Glomerular endothelial cell (primary cell): ENCODE measurements around the gene LRRC41. TPM values are rescaled to one million over a fixed set of nuclear protein-coding genes. Genes with fewer than 3 reads are reported as not detected.
"Not testable (repeated sequence)": the region's sequence is repeated elsewhere in the genome, so short reads cannot be mapped to it uniquely, and the experiment has no call there.

ENCODE experiments used
- DNase-seq: peaks from one replicate; pipeline ENCODE4 v3.0.0-alpha.2; 2011; ENCODE audit warnings: low read depth, low spot score; ENCODE audit errors: extremely low read depth
- total RNA-seq: library from RNA; depleted of rRNA; stranded (reverse); fragments of >200 nt; gene quantifications from 2 replicates; pipeline ENCODE4 v1.2.3, GENCODE V29; 2015

The LRRC41 gene
- total RNA-seq, 1 donor from 2014 or later, result 94.9 TPM

DNA sequence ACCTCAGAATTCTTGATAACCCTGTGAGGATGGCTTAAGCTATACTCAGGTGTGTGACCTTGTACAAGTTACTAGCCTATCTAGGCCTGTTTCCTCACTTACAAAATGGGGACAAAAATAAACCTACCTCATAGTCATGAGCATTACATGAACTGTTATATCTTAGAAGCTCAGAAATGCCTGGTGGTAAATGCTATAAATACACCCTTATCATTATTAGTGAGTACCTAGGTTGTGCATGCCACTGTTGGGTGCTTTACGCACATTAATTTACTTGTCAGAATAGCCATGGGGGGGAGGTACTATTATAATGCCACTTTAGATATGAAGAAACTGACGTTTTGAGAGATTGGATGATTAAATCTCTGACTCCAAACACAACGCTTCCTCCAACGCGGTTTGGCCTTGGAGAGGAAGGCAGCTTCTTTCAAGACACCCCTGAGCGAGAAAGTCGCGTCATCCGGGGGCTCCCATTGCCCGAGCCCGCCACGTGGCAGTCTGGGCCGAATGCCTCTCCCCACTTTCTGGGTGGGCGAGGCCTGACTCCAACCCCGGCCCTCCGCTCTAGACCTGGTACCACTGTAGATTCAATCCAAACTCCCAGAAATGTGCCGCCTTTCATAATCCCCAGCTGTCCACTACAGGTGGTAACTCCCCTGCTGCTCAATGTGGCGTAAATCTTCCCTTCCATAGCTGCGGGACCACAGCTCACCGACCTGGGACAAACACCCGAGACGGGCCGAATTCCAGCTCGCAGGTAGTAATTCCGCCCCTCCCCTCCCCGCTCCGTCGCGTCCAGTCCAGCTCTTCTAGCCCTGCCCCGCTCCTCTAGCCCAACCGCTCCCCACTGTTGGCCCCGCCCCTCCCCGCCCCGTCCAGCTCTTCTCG is 56.6 kb downstream of the LRRC41 start:
- DNase-seq, result no peak

DNA sequence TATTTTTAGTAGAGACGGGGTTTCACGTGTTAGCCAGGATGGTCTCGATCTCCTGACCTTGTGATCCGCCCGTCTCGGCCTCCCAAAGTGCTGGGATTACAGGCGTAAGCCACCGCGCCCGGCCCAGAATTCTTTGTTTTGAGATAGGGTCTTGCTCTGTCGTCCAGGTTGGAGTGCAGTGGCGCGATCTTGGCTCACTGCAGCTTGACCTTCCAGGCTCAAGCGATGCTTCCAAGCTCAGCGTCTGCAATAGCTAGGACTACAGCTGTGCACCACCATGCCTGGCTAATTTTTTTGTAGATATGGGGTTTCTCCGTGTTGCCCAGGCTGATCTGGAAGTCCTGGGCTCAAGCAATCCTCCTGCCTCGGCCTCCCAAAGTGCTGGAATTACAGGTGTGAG is 57.3 kb downstream of the LRRC41 start:
- not testable (repeated sequence) for DNase-seq

DNA sequence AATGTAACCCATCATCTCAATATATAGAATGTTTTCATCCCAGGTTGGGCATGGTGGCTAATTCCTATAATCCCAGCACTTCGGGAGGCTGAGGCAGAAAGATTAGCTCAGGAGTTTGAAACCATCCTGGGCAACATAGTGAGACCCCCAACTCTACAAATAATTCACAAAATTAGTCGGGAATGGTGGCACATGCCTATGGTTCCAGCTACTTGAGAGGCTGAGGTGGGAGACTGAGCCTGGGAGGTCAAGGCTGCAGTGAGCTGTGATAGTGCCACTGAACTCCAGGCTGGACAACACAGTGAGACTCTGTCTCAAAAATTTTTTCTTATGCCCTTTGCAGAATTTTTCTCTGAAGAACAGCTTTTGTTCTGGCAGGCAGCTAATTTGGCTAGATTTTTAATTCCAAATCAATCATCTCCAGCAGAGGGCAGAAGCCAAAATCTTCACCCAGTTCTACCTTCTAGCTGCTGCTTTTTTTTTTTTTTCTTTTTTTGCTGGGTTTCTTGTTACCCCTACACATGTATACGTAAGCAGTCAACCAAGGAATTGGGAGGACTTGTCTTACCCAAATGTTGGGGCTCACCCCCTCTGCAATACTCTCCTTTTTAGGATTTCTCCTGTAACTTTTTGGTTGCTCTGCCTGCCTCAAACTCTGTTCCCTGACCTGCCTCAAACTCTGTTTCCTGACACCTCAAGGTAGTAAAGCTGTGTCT is 58.6 kb downstream of the LRRC41 start:
- DNase-seq, result no peak

DNA sequence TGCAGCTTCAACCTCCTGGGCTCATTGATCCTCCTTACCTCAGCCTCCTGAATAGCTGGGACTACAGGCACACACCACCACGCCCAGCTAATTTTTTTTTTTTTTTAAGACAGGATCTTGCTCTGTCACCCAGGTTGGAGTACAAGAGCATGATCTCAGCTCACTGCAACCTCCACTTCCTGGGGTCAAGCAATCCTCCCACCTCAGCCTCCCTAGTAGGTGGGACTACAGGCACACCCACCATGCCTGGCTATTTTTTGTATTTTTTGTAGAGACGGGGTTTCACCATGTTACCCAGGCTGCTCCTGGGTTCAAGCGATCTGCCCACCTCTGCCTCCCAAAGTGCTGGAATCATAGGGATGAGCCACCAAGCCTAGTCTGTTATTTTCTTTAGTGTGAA is 59.6 kb downstream of the LRRC41 start:
- DNase-seq, result not testable (repeated sequence)

DNA sequence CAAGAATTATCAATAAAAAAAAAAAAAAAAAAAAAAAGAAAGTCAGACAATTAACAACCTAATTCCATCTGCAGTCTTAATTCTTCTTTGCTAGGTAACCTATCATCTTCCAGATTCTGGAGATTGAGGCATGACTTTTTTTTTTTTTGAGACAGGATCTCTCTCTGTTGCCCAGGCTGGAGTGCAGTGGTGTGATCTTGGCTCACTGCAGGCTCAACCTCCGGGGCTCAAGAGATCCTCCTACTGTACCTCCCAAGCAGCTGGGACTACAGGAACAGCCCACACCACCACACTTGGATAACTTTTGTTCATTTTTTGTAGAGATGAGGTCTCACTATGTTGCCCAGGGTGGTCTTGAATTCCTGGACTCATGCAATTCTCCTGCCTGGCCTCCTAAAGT is 60.5 kb downstream of the LRRC41 start:
- no peak for DNase-seq

DNA sequence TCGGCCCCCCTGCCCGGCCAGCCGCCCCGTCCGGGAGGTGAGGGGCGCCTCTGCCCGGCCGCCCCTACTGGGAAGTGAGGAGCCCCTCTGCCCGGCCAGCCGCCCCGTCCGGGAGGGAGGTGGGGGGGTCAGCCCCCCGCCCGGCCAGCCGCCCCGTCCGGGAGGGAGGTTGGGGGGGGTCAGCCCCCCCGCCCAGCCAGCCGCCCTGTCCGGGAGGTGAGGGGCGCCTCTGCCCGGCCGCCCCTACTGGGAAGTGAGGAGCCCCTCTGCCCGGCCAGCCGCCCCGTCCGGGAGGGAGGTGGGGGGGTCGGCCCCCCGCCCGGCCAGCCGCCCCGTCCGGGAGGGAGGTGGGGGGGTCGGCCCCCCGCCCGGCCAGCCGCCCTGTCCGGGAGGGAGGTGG is 61.7 kb downstream of the LRRC41 start:
- not testable (repeated sequence) for DNase-seq

DNA sequence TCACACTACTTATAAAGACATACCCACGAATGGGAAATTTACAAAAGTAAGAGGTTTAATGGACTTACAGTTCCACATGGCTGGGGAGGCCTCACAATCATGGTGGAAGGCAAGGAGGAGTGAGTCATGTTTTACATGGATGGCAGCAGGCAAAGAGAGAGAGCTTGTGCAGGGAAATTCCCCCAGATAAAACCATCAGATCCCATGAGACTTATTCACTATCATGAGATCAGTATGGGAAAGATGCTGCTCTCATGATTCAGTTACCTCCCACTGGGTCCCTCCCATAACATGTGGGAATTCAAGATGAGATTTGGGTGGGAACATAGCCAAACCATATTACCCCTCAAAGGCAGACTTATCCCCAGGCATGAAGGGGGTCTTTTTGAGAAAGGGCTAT is 64.6 kb downstream of the LRRC41 start:
- not testable (repeated sequence) for DNase-seq

DNA sequence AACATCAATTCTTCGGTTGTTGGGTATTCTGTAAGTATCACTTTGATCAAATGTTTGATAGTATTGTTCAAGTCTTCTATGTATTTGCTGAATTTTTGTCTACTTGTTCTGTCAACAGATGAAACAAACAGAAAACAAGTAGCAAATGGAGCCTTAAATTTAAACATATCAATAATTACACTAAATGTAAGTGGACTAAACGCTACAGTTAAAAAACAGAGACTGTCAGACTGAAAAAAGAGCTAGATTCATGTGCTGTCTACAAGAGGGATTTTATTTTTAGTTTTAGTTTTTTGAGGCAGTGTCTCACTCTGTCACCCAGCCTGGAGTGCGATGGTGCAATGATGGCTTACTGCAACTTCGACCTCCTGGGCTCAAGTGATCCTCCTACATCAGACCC is 66.5 kb downstream of the LRRC41 start:
- DNase-seq, result no peak

DNA sequence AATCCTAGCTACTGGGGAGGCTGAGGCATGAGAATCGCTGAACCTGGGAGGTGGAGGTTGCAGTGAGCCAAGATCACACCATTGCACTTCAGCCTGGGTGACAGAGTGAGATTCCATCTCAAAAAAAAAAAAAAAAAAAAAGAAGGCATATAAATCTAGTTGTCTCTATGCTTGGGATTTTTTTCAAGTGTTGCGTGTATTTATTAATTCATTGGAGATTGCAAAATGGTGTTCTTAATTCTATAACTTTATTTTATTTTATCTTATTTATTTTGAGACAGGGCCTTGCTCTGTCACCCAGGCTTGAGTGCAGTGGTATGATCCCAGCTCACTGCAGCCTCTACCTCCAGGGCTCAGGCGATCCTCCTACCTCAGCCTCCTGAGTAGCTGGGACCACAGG is 72.2 kb downstream of the LRRC41 start:
- not testable (repeated sequence) for DNase-seq

Other genes starting within 250 kb of the LRRC41 start
- gene PIK3R3, start 171.0 kb downstream of the LRRC41 start, total RNA-seq, result 10.9 and 11.7 TPM in 2 replicates
- gene TSPAN1, start 128.5 kb downstream of the LRRC41 start, total RNA-seq, result 2.3 and 8.9 TPM in 2 replicates
- not detected in 2 replicates for gene P3R3URF, start 127.1 kb downstream of the LRRC41 start, total RNA-seq
- 63.3 and 70.4 TPM in 2 replicates for gene POMGNT1, start 105.2 kb downstream of the LRRC41 start, total RNA-seq
- 0.82 and 1.1 TPM in 2 replicates for gene LURAP1, start 100.3 kb downstream of the LRRC41 start, total RNA-seq
- 1.3 and 4.7 TPM in 2 replicates for gene RAD54L, start 55.9 kb downstream of the LRRC41 start, total RNA-seq
- 273 and 455 TPM in 2 replicates for gene UQCRH, start 82 bp upstream of the LRRC41 start, total RNA-seq
- gene NSUN4, start 37.2 kb upstream of the LRRC41 start, total RNA-seq, result 16.5 and 18.8 TPM in 2 replicates
- 0.97 and 0.99 TPM in 2 replicates for gene FAAH, start 90.7 kb upstream of the LRRC41 start, total RNA-seq
- not detected in 2 replicates for gene DMBX1, start 186.2 kb upstream of the LRRC41 start, total RNA-seq
- gene KNCN, start 248.0 kb upstream of the LRRC41 start, total RNA-seq, result not detected in 2 replicates